Esophagus squamous epithelium (tissue), 5 donors: ENCODE data around the gene SCAMP5. TPM values are rescaled to one million over a fixed set of nuclear protein-coding genes. Genes with fewer than 3 reads are reported as not detected.

Experiments used
- DNase-seq: peaks from one replicate; lab custom pipeline; 2025; lab: John Stamatoyannopoulos, UW
- H3K27ac ChIP-seq, 4 donors: fragments of 200-600 bp; sonication (generic); one replicate each; pipeline ENCODE4 v1.5.1; 2016 to 2019; ENCODE audit warnings: mild to moderate bottlenecking in 1 of 4
- H3K27me3 ChIP-seq, 4 donors: fragments of 200-600 bp; sonication (generic); 1 replicate in 3 of 4; 2 replicates in 1 of 4; pipeline versions ENCODE4 v1.5.1 to v1.6.0; 2017 to 2021; ENCODE audit warnings: antibody characterized with exemption in 1 of 4
- H3K36me3 ChIP-seq, 3 donors: fragments of 200-600 bp; sonication (generic); one replicate each; pipeline ENCODE4 v1.5.1; 2016 to 2019
- H3K4me1 ChIP-seq, 3 donors: fragments of 200-600 bp; sonication (generic); one replicate each; pipeline ENCODE4 v1.5.1; 2017 to 2019
- H3K4me3 ChIP-seq, 4 donors: fragments of 200-600 bp; sonication (generic); 1 replicate in 3 of 4; 2 replicates in 1 of 4; pipeline ENCODE4 v1.5.1; 2016 to 2019; ENCODE audit warnings: mild to moderate bottlenecking in 2 of 4, moderate library complexity in 1 of 4
- H3K9me3 ChIP-seq, 3 donors: fragments of 200-600 bp; sonication (generic); one replicate each; pipeline ENCODE4 v1.5.1; 2016 to 2019
- POLR2A ChIP-seq, 4 donors: fragments of 450-650 bp; IDR thresholded peaks; one replicate each; pipeline ENCODE4 v1.6.1; 2017; ENCODE audit warnings: antibody characterized with exemption in 4 of 4, mild to moderate bottlenecking in 4 of 4, moderate library complexity in 3 of 4
- WGBS, 2 donors: methylation state at CpG; one replicate each; pipeline ENCODE4 v1.1.5; 2018; 5-methylcytosine and 5-hydroxymethylcytosine counted together
- intact Hi-C: fragments of 100-400 bp; cut with DNase I; formaldehyde crosslinking; loops from one replicate; pipeline ENCODE4 v1.15.0; 2022
- total RNA-seq, 4 donors: library from RNA; depleted of rRNA; stranded (reverse); fragments of >200 nt; gene quantifications; one replicate each; pipeline ENCODE4 v1.1.0, GENCODE V29; 2016
- TF ChIP-seq, protein P1 (sequence below), 6 experiments: fragments of 450-650 bp in 4 of 6; fragments of 200-600 bp in 2 of 6; sonication (generic) in 2 of 6; IDR thresholded peaks; one replicate each; pipeline ENCODE4 v1.5.1; 2016 to 2019; ENCODE audit warnings: antibody characterized with exemption in 6 of 6, mild to moderate bottlenecking in 4 of 6, moderate library complexity in 4 of 6
- donor health status: DM: yes; HTN: yes; CAD: no.

The SCAMP5 gene
- total RNA-seq, 4 donors from 2014 or later: 0.57 to 2.0 (median 0.67) TPM

DNA sequence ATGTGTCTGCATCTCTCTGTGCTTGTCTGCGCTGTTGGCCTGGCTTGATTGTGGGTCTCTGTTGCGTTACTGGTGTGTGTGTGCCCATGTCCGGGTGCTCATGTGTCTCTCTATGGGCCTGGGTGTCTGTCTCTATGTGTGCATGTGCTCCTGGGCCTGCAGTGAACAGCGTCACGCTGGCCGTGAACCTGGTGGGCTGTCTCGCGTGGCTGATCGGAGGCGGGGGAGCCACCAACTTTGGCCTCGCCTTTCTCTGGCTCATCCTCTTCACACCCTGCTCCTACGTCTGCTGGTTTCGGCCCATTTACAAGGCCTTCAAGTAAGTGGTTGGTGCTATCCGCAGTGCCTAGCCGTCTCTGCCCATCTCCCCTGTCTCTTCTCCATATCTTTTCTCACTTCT is 21.1 kb downstream of the SCAMP5 start:
- 94 to 97% methylated on average over 12 to 13 of the region's 15 CpGs for WGBS, 2 donors
- intact Hi-C loops: no loop called here
- H3K27me3 ChIP-seq: no peaks in the 10 kb centered on the region
- no peak for DNase-seq
- no peaks in the 10 kb centered on the region for H3K4me1 ChIP-seq
- no peaks in the 10 kb centered on the region for H3K9me3 ChIP-seq
- TF ChIP-seq, protein P1, sequence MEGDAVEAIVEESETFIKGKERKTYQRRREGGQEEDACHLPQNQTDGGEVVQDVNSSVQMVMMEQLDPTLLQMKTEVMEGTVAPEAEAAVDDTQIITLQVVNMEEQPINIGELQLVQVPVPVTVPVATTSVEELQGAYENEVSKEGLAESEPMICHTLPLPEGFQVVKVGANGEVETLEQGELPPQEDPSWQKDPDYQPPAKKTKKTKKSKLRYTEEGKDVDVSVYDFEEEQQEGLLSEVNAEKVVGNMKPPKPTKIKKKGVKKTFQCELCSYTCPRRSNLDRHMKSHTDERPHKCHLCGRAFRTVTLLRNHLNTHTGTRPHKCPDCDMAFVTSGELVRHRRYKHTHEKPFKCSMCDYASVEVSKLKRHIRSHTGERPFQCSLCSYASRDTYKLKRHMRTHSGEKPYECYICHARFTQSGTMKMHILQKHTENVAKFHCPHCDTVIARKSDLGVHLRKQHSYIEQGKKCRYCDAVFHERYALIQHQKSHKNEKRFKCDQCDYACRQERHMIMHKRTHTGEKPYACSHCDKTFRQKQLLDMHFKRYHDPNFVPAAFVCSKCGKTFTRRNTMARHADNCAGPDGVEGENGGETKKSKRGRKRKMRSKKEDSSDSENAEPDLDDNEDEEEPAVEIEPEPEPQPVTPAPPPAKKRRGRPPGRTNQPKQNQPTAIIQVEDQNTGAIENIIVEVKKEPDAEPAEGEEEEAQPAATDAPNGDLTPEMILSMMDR (IDR thresholded peaks at IDR 0.05): no peak
- TF ChIP-seq POLR2A (IDR thresholded peaks at IDR 0.05): no peak
- no peaks in the 10 kb centered on the region for H3K36me3 ChIP-seq
- no peak overlapping the region for H3K27ac ChIP-seq
- no peak overlapping the region for H3K4me3 ChIP-seq

DNA sequence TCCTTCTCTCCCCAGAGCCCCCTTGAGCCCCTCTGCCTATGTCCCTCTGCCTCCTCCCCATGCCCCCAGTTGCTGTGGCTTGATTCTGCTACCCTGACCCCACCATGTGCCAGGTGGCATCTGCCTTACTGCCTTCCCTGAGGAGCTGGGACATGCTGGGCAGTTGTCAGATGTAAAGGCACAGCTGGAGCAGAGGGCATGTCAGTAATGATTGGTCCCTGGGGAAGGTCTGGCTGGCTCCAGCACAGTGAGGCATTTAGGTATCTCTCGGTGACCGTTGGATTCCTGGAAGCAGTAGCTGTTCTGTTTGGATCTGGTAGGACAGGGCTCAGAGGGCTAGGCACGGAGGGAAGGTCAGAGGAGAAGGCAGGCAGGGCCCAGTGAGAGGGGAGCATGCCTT is 24.6 kb downstream of the SCAMP5 start:
- TF ChIP-seq, protein P1 (IDR thresholded peaks at IDR 0.05): no peak
- TF ChIP-seq POLR2A (IDR thresholded peaks at IDR 0.05): no peak
- intact Hi-C loops: no loop called here
- no peak overlapping the region for H3K4me3 ChIP-seq
- no peaks in the 10 kb centered on the region for H3K27me3 ChIP-seq
- no peak overlapping the region for H3K27ac ChIP-seq
- DNase-seq: no peak
- H3K9me3 ChIP-seq: no peaks in the 10 kb centered on the region
- no peaks in the 10 kb centered on the region for H3K36me3 ChIP-seq
- WGBS, 2 donors: 92% methylated on average over 3 of the region's 3 CpGs; no CpG with 5 or more reads in 1 of the 2 donors
- peaks cover 8 to 12% (median 10%) of the 10 kb centered on the region in 3 donors for H3K4me1 ChIP-seq

DNA sequence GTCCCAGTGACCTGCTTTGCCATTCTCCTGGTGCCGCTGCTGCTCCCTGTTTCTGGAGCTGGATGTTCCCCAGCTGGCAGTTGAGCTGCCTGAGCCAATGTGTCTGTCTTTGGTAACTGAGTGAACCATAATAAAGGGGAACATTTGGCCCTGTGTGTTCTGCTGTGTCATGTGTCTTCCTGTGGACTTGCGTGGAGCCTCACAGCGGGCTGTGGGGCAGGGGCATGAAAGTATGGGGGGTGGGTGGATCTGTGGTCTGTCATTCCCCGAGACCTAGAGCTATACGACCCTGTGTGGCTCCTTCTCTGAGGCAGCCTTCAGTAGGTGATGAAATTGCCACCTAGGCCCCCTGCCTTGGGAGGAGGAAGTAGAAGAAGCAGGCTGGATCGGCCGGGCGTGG is 26.0 kb downstream of the SCAMP5 start:
- no peak for DNase-seq
- Histone ChIP-seq H3K9me3 (no peaks in the 10 kb centered on the region), H3K36me3 (no peaks in the 10 kb centered on the region), H3K4me3 (no peak overlapping the region), H3K4me1 (peaks cover 8 to 19% (median 14%) of the 10 kb centered on the region in 3 donors), H3K27me3 (no peaks in the 10 kb centered on the region), H3K27ac (no peak overlapping the region)
- TF ChIP-seq POLR2A (IDR thresholded peaks at IDR 0.05): no peak
- TF ChIP-seq, protein P1 (IDR thresholded peaks at IDR 0.05): no peak
- intact Hi-C loops: no loop called here
- WGBS, 2 donors: 78 to 79% methylated on average over 6 of the region's 8 CpGs

DNA sequence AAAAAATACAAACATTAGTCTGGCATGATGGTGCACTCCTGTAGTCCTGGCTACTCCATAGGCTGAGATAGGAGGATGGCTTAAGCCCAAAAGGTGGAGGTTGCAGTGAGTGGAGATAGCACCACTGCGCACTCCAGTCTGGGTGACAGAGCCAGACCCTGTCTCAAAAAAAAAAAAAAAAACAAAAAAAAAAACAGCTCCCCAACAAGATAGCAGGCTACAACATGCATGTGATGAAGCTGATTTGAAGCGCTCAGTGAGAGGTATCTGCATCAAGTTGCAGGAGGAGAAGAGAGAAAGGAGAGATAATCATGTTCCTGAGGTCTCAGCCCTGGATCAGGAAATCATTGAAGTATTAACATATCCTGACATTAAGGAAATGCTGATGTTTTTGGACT is 27.4 kb downstream of the SCAMP5 start:
- Histone ChIP-seq H3K4me1 (peaks cover 8 to 19% (median 14%) of the 10 kb centered on the region in 3 donors), H3K36me3 (no peaks in the 10 kb centered on the region), H3K9me3 (no peaks in the 10 kb centered on the region), H3K4me3 (no peak overlapping the region), H3K27ac (no peak overlapping the region), H3K27me3 (no peaks in the 10 kb centered on the region)
- 82 to 90% methylated on average over 1 to 2 of the region's 2 CpGs for WGBS, 2 donors
- intact Hi-C loops: no loop called here
- TF ChIP-seq, protein P1 (IDR thresholded peaks at IDR 0.05): no peak
- TF ChIP-seq POLR2A (IDR thresholded peaks at IDR 0.05): no peak
- DNase-seq: no peak

DNA sequence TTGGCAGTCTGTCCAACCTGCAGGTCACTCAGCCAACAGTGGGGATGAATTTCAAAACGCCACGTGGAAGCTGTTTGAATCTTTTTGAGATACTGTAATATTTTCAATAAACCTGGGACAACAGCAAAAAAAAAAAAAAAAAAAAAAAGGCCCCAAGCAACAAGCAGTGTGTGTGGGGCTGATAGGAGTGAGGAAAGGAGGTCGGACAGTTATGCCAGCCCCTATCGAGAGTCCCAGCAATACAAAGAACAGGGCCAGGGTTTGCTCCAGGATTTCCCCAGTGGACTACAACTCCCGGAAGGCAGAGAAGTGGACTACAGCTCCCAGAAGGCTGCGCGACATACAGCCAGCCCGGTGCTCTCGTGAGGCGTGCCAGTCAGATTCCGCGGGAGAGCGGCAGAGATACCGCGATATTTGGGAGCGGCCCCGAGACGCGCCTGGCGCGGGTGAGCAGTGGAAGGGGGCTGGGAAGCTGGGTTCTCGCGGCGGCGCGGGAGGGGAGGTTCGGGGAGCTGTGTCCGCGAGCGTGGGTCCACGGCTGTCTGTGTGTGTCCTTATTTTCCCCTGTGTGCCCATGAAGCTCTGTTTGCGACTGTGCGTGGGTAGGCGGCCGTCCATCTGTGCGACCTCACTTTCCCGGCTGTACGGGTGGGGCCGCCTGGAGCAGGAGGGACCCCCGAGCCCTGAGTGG is 28.0 kb downstream of the SCAMP5 start, which contains the start of gene PPCDC:
PPCDC (plus strand) TSS at position 410 of the 691 bp plus-strand sequence. CDS start 4,729 bp downstream, outside the sequence.
- peak within 1 kb of the TSS; percentile 88 to 94 (median 90) for H3K27ac ChIP-seq
- 3 to 10% methylated on average over 15 to 35 of the region's 40 CpGs for WGBS, 2 donors
- DNase-seq: peak; percentile 73
- H3K27me3 ChIP-seq: no peaks in the 10 kb centered on the region
- H3K36me3 ChIP-seq: peaks cover 0 to 3% (median 0%) of the 10 kb centered on the region in 3 donors
- peaks cover 8 to 19% (median 14%) of the 10 kb centered on the region in 3 donors for H3K4me1 ChIP-seq
- peak within 1 kb of the TSS; percentile 63 to 85 (median 77) for H3K4me3 ChIP-seq
- TF ChIP-seq, protein P1 (IDR thresholded peaks at IDR 0.05): no peak
- TF ChIP-seq POLR2A (IDR thresholded peaks at IDR 0.05): peak in 3 of 4 donors; percentile 84 to 89 (median 87)
- no peaks in the 10 kb centered on the region for H3K9me3 ChIP-seq
- intact Hi-C loops: no loop called here
